HEK293T (cell line): Measurements from ENCODE around the gene GFRA1.

Experiments used
- ARNT ChIP-seq: fragments of 450-650 bp; IDR thresholded peaks from 2 replicates; pipeline ENCODE4 v1.6.1; 2017; ENCODE audit warnings: mild to moderate bottlenecking
- BHLHE40 ChIP-seq: fragments of 450-650 bp; IDR thresholded peaks from 2 replicates; pipeline ENCODE4 v1.6.1; 2016; ENCODE audit warnings: mild to moderate bottlenecking, moderate library complexity, borderline replicate concordance
- CTBP1 ChIP-seq: fragments of 450-650 bp; IDR thresholded peaks from 2 replicates; pipeline ENCODE4 v1.6.1; 2016; ENCODE audit warnings: borderline replicate concordance
- FOXA1 ChIP-seq: fragments of 450-650 bp; IDR thresholded peaks from 2 replicates; pipeline ENCODE4 v1.6.1; 2016; ENCODE audit warnings: mild to moderate bottlenecking
- FOXK2 ChIP-seq: fragments of 450-650 bp; IDR thresholded peaks from 2 replicates; pipeline ENCODE4 v1.6.1; 2016; ENCODE audit warnings: mild to moderate bottlenecking
- FOXM1 ChIP-seq: fragments of 450-650 bp; IDR thresholded peaks from 2 replicates; pipeline ENCODE4 v1.6.1; 2017; ENCODE audit warnings: mild to moderate bottlenecking, borderline replicate concordance
- HDGF ChIP-seq: fragments of 450-650 bp; IDR thresholded peaks from 2 replicates; pipeline ENCODE4 v1.6.1; 2017; ENCODE audit warnings: antibody characterized with exemption, borderline replicate concordance
- L3MBTL2 ChIP-seq: fragments of 450-650 bp; conservative IDR thresholded peaks from 2 replicates; pipeline ENCODE4 v1.6.1; 2016; ENCODE audit warnings: mild to moderate bottlenecking
- SP1 ChIP-seq: fragments of 450-650 bp; IDR thresholded peaks from 2 replicates; pipeline ENCODE4 v1.6.1; 2017
- TARDBP ChIP-seq: fragments of 450-650 bp; IDR thresholded peaks from 2 replicates; pipeline ENCODE4 v1.6.1; 2016
- ZNF384 ChIP-seq: fragments of 450-650 bp; IDR thresholded peaks from 2 replicates; pipeline ENCODE4 v1.6.1; 2016

- no peak for TF ChIP-seq BHLHE40
- TF ChIP-seq FOXA1, result no peak
- TF ChIP-seq ZNF384, result no peak
- no peak for TF ChIP-seq ARNT
- TF ChIP-seq FOXK2, result no peak
- TF ChIP-seq HDGF, result no peak
- no peak for TF ChIP-seq L3MBTL2
- no peak for TF ChIP-seq CTBP1
- TF ChIP-seq TARDBP, result no peak
- no peak for TF ChIP-seq FOXM1
- no peak for TF ChIP-seq SP1
Observed at GRCh38 chr10:116316503-116316902, 43.5 kb upstream of the GFRA1 start.
